Esophagus (tissue), 2 donors: ENCODE data around the gene RUNX3. TPM values are rescaled to one million over a fixed set of nuclear protein-coding genes. Genes with fewer than 3 reads are reported as not detected.
A peak's percentile ranks its signal among the peaks of the same experiment; 100 is the strongest.

ENCODE experiments used
- H3K27ac ChIP-seq, 2 donors: one replicate each; pipeline ENCODE4 v1.5.1; 2013; ENCODE audit warnings: low read depth in 2 of 2, mild to moderate bottlenecking in 2 of 2, inconsistent platforms in 1 of 2, low read length in 1 of 2, moderate library complexity in 1 of 2
- H3K27me3 ChIP-seq, 2 donors: one replicate each; pipeline ENCODE4 v1.6.1; 2013; ENCODE audit warnings: low read length in 2 of 2, control low read depth in 1 of 2, mild to moderate bottlenecking in 1 of 2; ENCODE audit not compliant: insufficient read depth in 2 of 2, control insufficient read depth in 1 of 2
- H3K36me3 ChIP-seq, 2 donors: one replicate each; pipeline ENCODE4 v1.6.1; 2013; ENCODE audit warnings: low read length in 1 of 2; ENCODE audit not compliant: control insufficient read depth in 2 of 2, insufficient read depth in 2 of 2
- H3K4me1 ChIP-seq, 2 donors: one replicate each; pipeline ENCODE4 v1.6.1; 2013; ENCODE audit warnings: low read length in 1 of 2; ENCODE audit not compliant: control insufficient read depth in 2 of 2, insufficient read depth in 2 of 2
- H3K4me3 ChIP-seq, 2 donors: one replicate each; pipeline ENCODE4 v1.5.1; 2013; ENCODE audit warnings: low read length in 2 of 2, mild to moderate bottlenecking in 2 of 2, low read depth in 1 of 2, moderate library complexity in 1 of 2
- H3K9me3 ChIP-seq, 2 donors: one replicate each; pipeline ENCODE4 v1.6.1; 2013; ENCODE audit warnings: mild to moderate bottlenecking in 2 of 2, low read depth in 1 of 2, low read length in 1 of 2, moderate library complexity in 1 of 2; ENCODE audit not compliant: control insufficient read depth in 2 of 2, insufficient read depth in 1 of 2
- WGBS, 2 donors: extraction: QIAGEN DNeasy Blood & Tissue Kit; methylation state at CpG; one replicate each; pipeline ENCODE4 v1.1.7; 2013; 5-methylcytosine and 5-hydroxymethylcytosine counted together
- polyA plus RNA-seq, 2 donors: library from polyadenylated mRNA; stranded (reverse); fragments of 200-250 nt; gene quantifications; one replicate each; pipeline ENCODE4 v1.2.3, GENCODE V29; 2013
- donor health status: healthy with polysubstance abuse.
- donor health status: Bipolar disorder and iron deficiency.

RUNX3 gene
- polyA plus RNA-seq, 2 donors: 0.77 to 1.4 TPM

GRCh38 chr1:24969596-24970398 lies 39.7 kb upstream of the RUNX3 start:
- Histone ChIP-seq H3K4me3 (no peak overlapping the region), H3K9me3 (peaks cover 0 to 2% of the 10 kb centered on the region in 2 donors), H3K36me3 (no peaks in the 10 kb centered on the region), H3K4me1 (no peaks in the 10 kb centered on the region), H3K27ac (no peak overlapping the region), H3K27me3 (no peaks in the 10 kb centered on the region)
- 58 to 72% methylated on average over 26 of the region's 26 CpGs for WGBS, 2 donors

- no peaks in the 10 kb centered on the region for H3K36me3 ChIP-seq
- H3K27ac ChIP-seq: no peak overlapping the region
- no peaks in the 10 kb centered on the region for H3K9me3 ChIP-seq
- 63 to 65% methylated on average over 14 of the region's 14 CpGs for WGBS, 2 donors
- H3K27me3 ChIP-seq: no peaks in the 10 kb centered on the region
- H3K4me1 ChIP-seq: no peaks in the 10 kb centered on the region
- H3K4me3 ChIP-seq: no peak overlapping the region
Observed at GRCh38 chr1:24968941-24969585, 39.0 kb upstream of the RUNX3 start.

GRCh38 chr1:24967962-24968361 lies 37.9 kb upstream of the RUNX3 start:
- Histone ChIP-seq H3K36me3 (no peaks in the 10 kb centered on the region), H3K4me3 (no peak overlapping the region)
- WGBS, 2 donors: 80 to 85% methylated on average over 6 of the region's 6 CpGs

GRCh38 chr1:24967555-24967954 lies 37.5 kb upstream of the RUNX3 start:
- Histone ChIP-seq H3K4me3 (no peak overlapping the region), H3K27me3 (no peaks in the 10 kb centered on the region)
- WGBS, 2 donors: 93 to 94% methylated on average over 3 of the region's 3 CpGs

More at GRCh38 chr1:24967962-24968361, 37.9 kb upstream of the RUNX3 start:
- H3K27ac ChIP-seq: no peak overlapping the region
- no peaks in the 10 kb centered on the region for H3K4me1 ChIP-seq
- no peaks in the 10 kb centered on the region for H3K9me3 ChIP-seq
- H3K27me3 ChIP-seq: no peaks in the 10 kb centered on the region

GRCh38 chr1:24966724-24967346 lies 36.8 kb upstream of the RUNX3 start:
- Histone ChIP-seq H3K27ac (no peak overlapping the region), H3K4me1 (no peaks in the 10 kb centered on the region), H3K4me3 (no peak overlapping the region), H3K27me3 (no peaks in the 10 kb centered on the region), H3K36me3 (no peaks in the 10 kb centered on the region), H3K9me3 (no peaks in the 10 kb centered on the region)
- 63 to 65% methylated on average over 8 of the region's 8 CpGs for WGBS, 2 donors

More at GRCh38 chr1:24967555-24967954, 37.5 kb upstream of the RUNX3 start:
- Histone ChIP-seq H3K4me1 (no peaks in the 10 kb centered on the region), H3K27ac (no peak overlapping the region), H3K36me3 (no peaks in the 10 kb centered on the region), H3K9me3 (no peaks in the 10 kb centered on the region)

- Histone ChIP-seq H3K4me3 (no peak overlapping the region), H3K27me3 (no peaks in the 10 kb centered on the region), H3K36me3 (no peaks in the 10 kb centered on the region), H3K4me1 (no peaks in the 10 kb centered on the region), H3K9me3 (no peaks in the 10 kb centered on the region), H3K27ac (peak overlapping the region in 1 of 2 donors; percentile 26)
- 56 to 82% methylated on average over 4 of the region's 4 CpGs for WGBS, 2 donors
Observed at GRCh38 chr1:24966121-24966723, 36.1 kb upstream of the RUNX3 start.

GRCh38 chr1:24965571-24965930 lies 35.5 kb upstream of the RUNX3 start:
- Histone ChIP-seq H3K36me3 (no peaks in the 10 kb centered on the region), H3K4me1 (no peaks in the 10 kb centered on the region), H3K27me3 (no peaks in the 10 kb centered on the region), H3K4me3 (no peak overlapping the region), H3K9me3 (no peaks in the 10 kb centered on the region), H3K27ac (peak overlapping the region in 1 of 2 donors; percentile 23)
- 89% methylated on average over 10 of the region's 10 CpGs for WGBS, 2 donors

GRCh38 chr1:24964811-24965570 lies 34.9 kb upstream of the RUNX3 start:
- H3K4me1 ChIP-seq: no peaks in the 10 kb centered on the region
- no peaks in the 10 kb centered on the region for H3K27me3 ChIP-seq
- H3K9me3 ChIP-seq: no peaks in the 10 kb centered on the region
- H3K36me3 ChIP-seq: no peaks in the 10 kb centered on the region
- H3K27ac ChIP-seq: peak overlapping the region in 1 of 2 donors; percentile 23
- H3K4me3 ChIP-seq: no peak overlapping the region
- 77 to 81% methylated on average over 32 of the region's 32 CpGs for WGBS, 2 donors
